Endodermal cell (in vitro differentiated cells): ENCODE measurements around the gene GRAMD2B. TPM values are rescaled to one million over a fixed set of nuclear protein-coding genes. Genes with fewer than 3 reads are reported as not detected.

Experiments used
- DNase-seq: peaks from one replicate; pipeline ENCODE4 v3.0.0-alpha.2; 2017
- H3K27ac ChIP-seq: 2 replicates; pipeline ENCODE4 v1.5.1; 2013; ENCODE audit warnings: mild to moderate bottlenecking, low read depth, low read length, moderate library complexity
- H3K27me3 ChIP-seq: 2 replicates; pipeline ENCODE4 v1.6.1; 2013; ENCODE audit warnings: mild to moderate bottlenecking, low read length, moderate library complexity; ENCODE audit not compliant: insufficient read depth, control insufficient read depth, poor library complexity, severe bottlenecking
- H3K36me3 ChIP-seq: 2 replicates; pipeline ENCODE4 v1.7.0; 2013; ENCODE audit warnings: mild to moderate bottlenecking, low read length, moderate library complexity; ENCODE audit not compliant: control insufficient read depth, insufficient read depth
- H3K4me1 ChIP-seq: one replicate; pipeline ENCODE4 v1.7.0; 2013; ENCODE audit warnings: low read length; ENCODE audit not compliant: control insufficient read depth, insufficient read depth
- H3K4me3 ChIP-seq: 2 replicates; pipeline ENCODE4 v1.5.1; 2013; ENCODE audit warnings: mild to moderate bottlenecking, low read length, moderate library complexity
- H3K9ac ChIP-seq: 2 replicates; pipeline ENCODE4 v1.6.1; 2013; ENCODE audit warnings: mild to moderate bottlenecking, low read length, moderate library complexity; ENCODE audit not compliant: poor library complexity, severe bottlenecking; ENCODE audit errors: extremely low read depth
- H3K9me3 ChIP-seq: 2 replicates; pipeline ENCODE4 v1.6.1; 2013; ENCODE audit warnings: mild to moderate bottlenecking, low read length, moderate library complexity; ENCODE audit not compliant: control insufficient read depth
- H3K27ac Mint-ChIP-seq: 2 replicates; pipeline ENCODE4 v1.8.0; 2020; ENCODE audit warnings: mixed read lengths
- H3K27me3 Mint-ChIP-seq: 2 replicates; pipeline ENCODE4 v1.8.0; 2021; ENCODE audit warnings: mild to moderate bottlenecking, mixed read lengths; ENCODE audit not compliant: insufficient read depth
- H3K36me3 Mint-ChIP-seq: 2 replicates; pipeline ENCODE4 v1.8.0; 2020; ENCODE audit warnings: low read depth, mixed read lengths
- H3K4me1 Mint-ChIP-seq: 2 replicates; pipeline ENCODE4 v1.8.0; 2020; ENCODE audit warnings: mixed read lengths
- H3K4me3 Mint-ChIP-seq: 2 replicates; pipeline ENCODE4 v1.8.0; 2020; ENCODE audit warnings: mild to moderate bottlenecking, moderate library complexity, mixed read lengths
- H3K9me3 Mint-ChIP-seq: 2 replicates; pipeline ENCODE4 v1.8.0; 2020; ENCODE audit warnings: mild to moderate bottlenecking, mixed read lengths
- WGBS, 2 experiments: methylation state at CpG; one replicate each; pipeline versions ENCODE4 v1.1.5 to v1.1.7; 2013; ENCODE audit warnings: missing lambda C conversion rate in 2 of 2, mixed read lengths in 1 of 2; ENCODE audit not compliant: insufficient coverage in 1 of 2, insufficient read length in 1 of 2; 5-methylcytosine and 5-hydroxymethylcytosine counted together
- total RNA-seq, 2 donors: library from RNA; stranded (reverse); fragmentation: NEBNext Ultra II Directional in 1 of 2; extraction: Animal tissue kit (Norgen Biotek cat#: 25700) in 1 of 2; gene quantifications; 2 replicates in 1 of 2; 3 replicates in 1 of 2; pipeline ENCODE4 v1.2.1, GENCODE V29; 2021
- TF ChIP-seq, protein P1 (sequence below): fragments of 200-600 bp; sonication (generic); conservative IDR thresholded peaks from 2 replicates; pipeline ENCODE4 v1.5.0; 2021; ENCODE audit warnings: antibody characterized with exemption, mild to moderate bottlenecking

Gene GRAMD2B
- total RNA-seq, 2 donors from 2014 or later: 8.4 to 11.1 TPM

GRCh38 chr5:126471247-126471646 lies 48.0 kb downstream of the GRAMD2B start:
- Mint-ChIP-seq H3K4me1 (no peaks in the 10 kb centered on the region), H3K27ac (no peak overlapping the region), H3K4me3 (no peak overlapping the region), H3K9me3 (no peaks in the 10 kb centered on the region), H3K36me3 (peaks cover 16% of the 10 kb centered on the region), H3K27me3 (peaks cover 6% of the 10 kb centered on the region)
- Histone ChIP-seq H3K4me3 (no peak overlapping the region), H3K9ac (no peak overlapping the region), H3K27ac (no peak overlapping the region), H3K4me1 (no peaks in the 10 kb centered on the region), H3K27me3 (no peaks in the 10 kb centered on the region), H3K36me3 (peaks cover 21% of the 10 kb centered on the region), H3K9me3 (no peaks in the 10 kb centered on the region)
- WGBS, 2 experiments: 67% methylated on average over 3 of the region's 3 CpGs; no CpG with 5 or more reads in 1 of the 2 experiments
- TF ChIP-seq, protein P1, sequence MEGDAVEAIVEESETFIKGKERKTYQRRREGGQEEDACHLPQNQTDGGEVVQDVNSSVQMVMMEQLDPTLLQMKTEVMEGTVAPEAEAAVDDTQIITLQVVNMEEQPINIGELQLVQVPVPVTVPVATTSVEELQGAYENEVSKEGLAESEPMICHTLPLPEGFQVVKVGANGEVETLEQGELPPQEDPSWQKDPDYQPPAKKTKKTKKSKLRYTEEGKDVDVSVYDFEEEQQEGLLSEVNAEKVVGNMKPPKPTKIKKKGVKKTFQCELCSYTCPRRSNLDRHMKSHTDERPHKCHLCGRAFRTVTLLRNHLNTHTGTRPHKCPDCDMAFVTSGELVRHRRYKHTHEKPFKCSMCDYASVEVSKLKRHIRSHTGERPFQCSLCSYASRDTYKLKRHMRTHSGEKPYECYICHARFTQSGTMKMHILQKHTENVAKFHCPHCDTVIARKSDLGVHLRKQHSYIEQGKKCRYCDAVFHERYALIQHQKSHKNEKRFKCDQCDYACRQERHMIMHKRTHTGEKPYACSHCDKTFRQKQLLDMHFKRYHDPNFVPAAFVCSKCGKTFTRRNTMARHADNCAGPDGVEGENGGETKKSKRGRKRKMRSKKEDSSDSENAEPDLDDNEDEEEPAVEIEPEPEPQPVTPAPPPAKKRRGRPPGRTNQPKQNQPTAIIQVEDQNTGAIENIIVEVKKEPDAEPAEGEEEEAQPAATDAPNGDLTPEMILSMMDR: no peak
- no peak for DNase-seq

DNA sequence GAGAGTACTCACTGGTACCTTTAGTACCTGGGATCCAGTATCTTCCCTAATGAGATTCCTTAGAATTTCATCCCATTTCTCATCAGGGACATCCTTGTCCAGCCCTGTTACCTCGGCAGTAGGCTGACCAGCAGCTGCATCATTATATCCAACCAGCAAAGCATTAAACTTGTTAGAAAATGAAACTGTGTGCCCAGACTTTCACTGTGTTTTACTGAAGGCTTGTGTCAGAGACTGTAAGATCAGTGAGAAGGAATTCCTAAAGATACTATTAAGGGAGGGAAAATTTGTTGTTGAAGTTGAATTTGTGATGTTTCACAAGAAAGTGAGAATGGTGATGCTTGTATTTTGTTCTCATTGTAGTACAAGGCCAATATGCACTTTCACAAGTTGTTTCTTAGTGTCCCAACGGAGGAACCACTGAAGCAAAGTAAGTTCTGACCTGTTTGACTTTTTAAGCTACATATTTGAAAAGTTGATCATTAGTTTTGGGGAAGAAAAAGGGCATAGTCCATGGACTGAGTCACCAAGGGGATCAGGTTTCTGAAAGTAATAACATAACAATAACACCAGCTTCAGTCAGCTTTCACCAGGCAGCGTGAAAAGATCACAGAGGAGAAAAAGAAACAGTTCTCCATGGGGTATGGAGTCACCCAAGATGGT lies 48.8 kb downstream of the GRAMD2B start:
- H3K9me3 ChIP-seq: no peaks in the 10 kb centered on the region
- TF ChIP-seq, protein P1: no peak
- H3K4me3 Mint-ChIP-seq: no peak overlapping the region
- no peak overlapping the region for H3K9ac ChIP-seq
- H3K27ac Mint-ChIP-seq: no peak overlapping the region
- peaks cover 14% of the 10 kb centered on the region for H3K36me3 Mint-ChIP-seq
- H3K9me3 Mint-ChIP-seq: no peaks in the 10 kb centered on the region
- WGBS, 2 experiments: 82 to 90% methylated on average over 2 to 3 of the region's 3 CpGs
- H3K27me3 Mint-ChIP-seq: no peaks in the 10 kb centered on the region
- H3K27ac ChIP-seq: no peak overlapping the region
- DNase-seq: no peak
- no peaks in the 10 kb centered on the region for H3K27me3 ChIP-seq
- H3K4me3 ChIP-seq: no peak overlapping the region
- H3K36me3 ChIP-seq: peaks cover 17% of the 10 kb centered on the region
- no peaks in the 10 kb centered on the region for H3K4me1 ChIP-seq
- H3K4me1 Mint-ChIP-seq: no peaks in the 10 kb centered on the region

DNA sequence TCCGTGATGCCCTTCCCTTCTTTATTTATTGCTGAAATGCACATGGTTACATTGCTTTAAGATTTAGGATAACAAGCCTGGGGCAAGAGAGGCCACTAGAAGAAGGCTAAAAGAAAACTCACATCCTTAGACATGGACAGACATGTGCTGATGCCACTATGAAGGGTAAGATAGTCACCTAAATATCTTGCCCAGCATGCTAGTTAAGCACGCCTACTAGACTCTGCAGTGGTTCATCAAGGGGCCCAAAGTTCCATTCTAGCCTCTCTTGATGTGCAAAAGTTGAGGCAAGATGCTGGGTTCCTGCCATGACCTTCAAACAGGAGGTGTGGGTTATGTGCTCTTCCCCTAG lies 49.3 kb downstream of the GRAMD2B start:
- no peak overlapping the region for H3K9ac ChIP-seq
- no peaks in the 10 kb centered on the region for H3K27me3 Mint-ChIP-seq
- 96 to 100% methylated on average over 1 to 2 of the region's 2 CpGs for WGBS, 2 experiments
- no peaks in the 10 kb centered on the region for H3K9me3 Mint-ChIP-seq
- H3K36me3 ChIP-seq: peaks cover 17% of the 10 kb centered on the region
- no peaks in the 10 kb centered on the region for H3K4me1 ChIP-seq
- H3K36me3 Mint-ChIP-seq: peaks cover 12% of the 10 kb centered on the region
- H3K9me3 ChIP-seq: no peaks in the 10 kb centered on the region
- no peak overlapping the region for H3K4me3 Mint-ChIP-seq
- no peak overlapping the region for H3K27ac Mint-ChIP-seq
- no peaks in the 10 kb centered on the region for H3K27me3 ChIP-seq
- no peaks in the 10 kb centered on the region for H3K4me1 Mint-ChIP-seq
- DNase-seq: no peak
- H3K27ac ChIP-seq: no peak overlapping the region
- no peak overlapping the region for H3K4me3 ChIP-seq
- TF ChIP-seq, protein P1: no peak
